HepG2 (cell line): Measurements from ENCODE around the gene UBC. TPM values are rescaled to one million over a fixed set of nuclear protein-coding genes. Genes with fewer than 3 reads are reported as not detected.

Source experiments
- CCDC6 ChIP-seq: sonication (generic); formaldehyde crosslinking; IDR thresholded peaks from 2 replicates; pipeline ENCODE4 v1.8.1; 2022; ENCODE audit warnings: mild to moderate bottlenecking, missing genetic modification reagents, moderate library complexity
- ERF ChIP-seq: IDR thresholded peaks from 2 replicates; pipeline ENCODE4 v1.6.1; 2018; ENCODE audit warnings: missing biosample characterization, missing genetic modification reagents
- ESRRA ChIP-seq: sonication (generic); formaldehyde crosslinking; IDR thresholded peaks from 2 replicates; pipeline ENCODE4 v1.5.1; 2020; ENCODE audit warnings: mild to moderate bottlenecking, low read depth, missing genetic modification reagents
- HDAC1 ChIP-seq: sonication (generic); formaldehyde crosslinking; IDR thresholded peaks from 2 replicates; pipeline ENCODE4 v1.5.1; 2020; ENCODE audit warnings: mild to moderate bottlenecking, missing genetic modification reagents
- IRF9 ChIP-seq: sonication (generic); formaldehyde crosslinking; IDR thresholded peaks from 2 replicates; pipeline ENCODE4 v1.8.0; 2022; ENCODE audit warnings: missing genetic modification reagents, mild to moderate bottlenecking, borderline replicate concordance
- MAFG ChIP-seq: sonication (generic); formaldehyde crosslinking; IDR thresholded peaks from 2 replicates; pipeline ENCODE4 v1.5.1; 2020; ENCODE audit warnings: mild to moderate bottlenecking, missing genetic modification reagents
- MAZ ChIP-seq, 2 experiments: sonication (generic) in 1 of 2; formaldehyde crosslinking in 1 of 2; IDR thresholded peaks; 2 replicates each; pipeline versions ENCODE4 v1.5.0 to v1.6.1; 2012 to 2020; ENCODE audit warnings: low read depth in 2 of 2, mild to moderate bottlenecking in 2 of 2, borderline replicate concordance in 1 of 2, improper control_type of control experiment in 1 of 2, low read length in 1 of 2, missing genetic modification reagents in 1 of 2, moderate library complexity in 1 of 2
- MXD3 ChIP-seq: IDR thresholded peaks from 2 replicates; pipeline ENCODE4 v1.6.1; 2016; ENCODE audit warnings: mild to moderate bottlenecking, missing biosample characterization, missing genetic modification reagents
- PHF20 ChIP-seq: sonication (generic); formaldehyde crosslinking; IDR thresholded peaks from 2 replicates; pipeline ENCODE4 v1.5.0; 2020; ENCODE audit warnings: mild to moderate bottlenecking, missing genetic modification reagents
- RERE ChIP-seq: IDR thresholded peaks from 2 replicates; pipeline ENCODE4 v1.6.1; 2016; ENCODE audit warnings: low read depth, missing genetic modification reagents, missing compliant biosample characterization
- RORA ChIP-seq: sonication (generic); formaldehyde crosslinking; IDR thresholded peaks from 2 replicates; pipeline ENCODE4 v1.5.0; 2020; ENCODE audit warnings: mild to moderate bottlenecking, missing genetic modification reagents, moderate library complexity
- TCF7 ChIP-seq: sonication (generic); IDR thresholded peaks from 2 replicates; pipeline ENCODE4 v1.6.1; 2016; ENCODE audit warnings: antibody characterized with exemption, low read depth
- ZIK1 ChIP-seq: sonication (generic); formaldehyde crosslinking; IDR thresholded peaks from 2 replicates; pipeline ENCODE4 v1.5.0; 2020; ENCODE audit warnings: mild to moderate bottlenecking, low read depth, missing genetic modification reagents, borderline replicate concordance
- ZNF660 ChIP-seq: sonication (generic); formaldehyde crosslinking; IDR thresholded peaks from 2 replicates; pipeline ENCODE4 v1.5.1; 2020; ENCODE audit warnings: mild to moderate bottlenecking, low read depth, missing genetic modification reagents, borderline replicate concordance
- ZNF7 ChIP-seq: IDR thresholded peaks from 2 replicates; pipeline ENCODE4 v1.6.1; 2016; ENCODE audit warnings: missing biosample characterization, missing genetic modification reagents
- ZNF781 ChIP-seq: sonication (generic); formaldehyde crosslinking; IDR thresholded peaks from 2 replicates; pipeline ENCODE4 v1.5.1; 2020; ENCODE audit warnings: borderline replicate concordance, mild to moderate bottlenecking, missing genetic modification reagents; ENCODE audit errors: not compliant biosample characterization
- ZNF790 ChIP-seq: sonication (generic); formaldehyde crosslinking; IDR thresholded peaks from 2 replicates; pipeline ENCODE4 v1.8.0; 2022; ENCODE audit warnings: missing genetic modification reagents, mild to moderate bottlenecking, borderline replicate concordance
- ZNF841 ChIP-seq: sonication (generic); formaldehyde crosslinking; IDR thresholded peaks from 2 replicates; pipeline ENCODE4 v1.8.1; 2023; ENCODE audit warnings: missing genetic modification reagents, borderline replicate concordance
- polyA plus RNA-seq, 8 experiments: library from polyadenylated mRNA; depleted of rRNA in 3 of 8; stranded (reverse) in 7 of 8; unstranded in 1 of 8; fragments of >200 nt; fragmentation: Illumina TruSeq in 4 of 8; extraction: Trizol in 4 of 8; gene quantifications; 2 replicates each; pipeline versions ENCODE4 v1.2.1 to v1.2.3, GENCODE V29; 2011 to 2016; ENCODE audit warnings: low read depth in 4 of 8, missing spikeins in 1 of 8, mixed read lengths in 1 of 8; ENCODE audit not compliant: insufficient read depth in 1 of 8
- total RNA-seq, 5 experiments: library from RNA; depleted of rRNA; stranded (reverse); fragments of >200 nt; fragmentation: Illumina TruSeq; extraction: Trizol; gene quantifications; 2 replicates each; pipeline ENCODE4 v1.2.3, GENCODE V29; 2016; ENCODE audit warnings: low read depth in 1 of 5

Gene UBC
- total and polyA plus RNA-seq, 2 of the 13 experiments (the other 11 are each of a cell fraction or from before 2014, with no cell fraction given), result 805 to 1,432 TPM

- TF ChIP-seq RERE (CRISPR knock-in tag) (peak; percentile 57; the same call in 1 of the 2 replicates), PHF20 (peak; percentile 40; the same call in 1 of the 2 replicates), IRF9 (CRISPR knock-in tag) (peak; percentile 46; the same call in 1 of the 2 replicates), ZNF790 (CRISPR knock-in tag) (peak; percentile 61; the same call in 1 of the 2 replicates), ZNF781 (peak; percentile 36), ZNF660 (CRISPR knock-in tag) (no peak), HDAC1 (CRISPR knock-in tag) (peak; percentile 59; the same call in 1 of the 2 replicates), CCDC6 (CRISPR knock-in tag) (peak; percentile 51; the same call in 1 of the 2 replicates), RORA (CRISPR knock-in tag) (no peak), TCF7 (peak; percentile 36; the same call in 1 of the 2 replicates), ERF (CRISPR knock-in tag) (peak; percentile 14; the same call in 1 of the 2 replicates), MXD3 (CRISPR knock-in tag) (peak; percentile 27; the same call in 1 of the 2 replicates), ESRRA (CRISPR knock-in tag) (no peak), MAZ (IDR thresholded peaks at IDR 0.05; ENCODE audit: borderline replicate concordance, low read depth, low read length) (peak; percentile 95), MAZ (CRISPR knock-in tag; IDR thresholded peaks at IDR 0.05; ENCODE audit: low read depth) (0 out of 2 replicates have a peak, but pooled peaks have one; percentile 67), ZIK1 (CRISPR knock-in tag) (no peak), MAFG (CRISPR knock-in tag) (peak; percentile 83), ZNF841 (CRISPR knock-in tag) (no peak), ZNF7 (CRISPR knock-in tag) (no peak)
These were observed 2.8 kb upstream of the UBC start (continued) for GRCh38 chr12:124917135-124917840.
